Myocyte (in vitro differentiated cells): ENCODE results near the gene RTL3. TPM values are rescaled to one million over a fixed set of nuclear protein-coding genes. Genes with fewer than 3 reads are reported as not detected.
"Not testable (repeated sequence)": the region's sequence is repeated elsewhere in the genome, so short reads cannot be mapped to it uniquely, and the experiment has no call there.

ENCODE experiments used
- DNase-seq: peaks from one replicate; pipeline ENCODE4 v3.0.0-alpha.2; 2012; ENCODE audit warnings: low read depth
- polyA plus RNA-seq: library from polyadenylated mRNA; unstranded; fragments of >200 nt; gene quantifications from one replicate; pipeline ENCODE4 v1.2.1, GENCODE V29; 2012; ENCODE audit warnings: missing spikeins
- total RNA-seq: library from RNA; depleted of rRNA; stranded (reverse); fragments of >200 nt; gene quantifications from 2 replicates; pipeline ENCODE4 v1.2.3, GENCODE V29; 2014

RTL3 gene
- 0.40 and 1.3 TPM in 2 replicates for total RNA-seq
- polyA plus RNA-seq, result 0.14 TPM

DNA sequence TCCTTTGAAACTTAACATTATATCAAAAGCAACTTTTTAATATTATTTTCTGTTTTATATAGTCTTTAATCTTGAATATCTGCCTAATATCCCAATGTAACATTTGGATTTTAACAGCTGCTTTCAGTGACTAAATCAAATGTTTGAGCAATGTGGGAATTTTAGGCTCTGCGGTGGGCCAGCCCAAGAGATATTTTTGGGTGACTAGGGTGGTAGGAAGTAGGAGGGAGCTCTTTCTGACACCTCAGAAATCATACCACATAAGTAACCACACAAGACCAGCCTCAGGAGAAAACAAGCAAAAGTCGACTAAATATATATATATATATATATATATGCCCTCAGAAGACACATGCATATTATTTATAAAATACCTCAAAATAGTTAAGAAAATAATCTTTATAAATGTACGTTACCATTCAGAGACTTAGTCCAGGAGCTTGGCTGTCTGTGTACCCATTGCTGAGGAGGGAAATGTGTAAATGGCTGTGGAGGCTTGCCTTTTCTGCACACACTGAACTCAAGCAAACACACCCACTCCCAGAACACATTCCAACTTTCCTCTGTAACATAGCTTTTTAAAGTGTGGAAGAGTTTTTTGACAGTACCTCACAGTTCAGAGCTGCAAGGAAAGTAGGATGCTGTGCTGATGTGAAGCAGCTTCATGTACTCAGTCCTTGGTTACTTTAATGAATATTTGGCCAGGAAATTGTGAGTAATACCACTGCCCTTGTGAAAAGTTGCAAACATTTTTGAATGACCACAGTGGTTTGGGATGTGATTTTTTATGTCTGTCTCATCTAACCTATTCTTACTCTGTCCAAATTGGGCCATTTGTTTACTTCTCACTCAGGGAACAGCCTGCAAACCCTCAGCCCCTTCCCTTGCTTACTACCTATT is at the start of gene RTL3:
RTL3 (minus strand) TSS at position 484 of the 900 bp plus-strand sequence. CDS start 908 bp downstream, outside the sequence.
- DNase-seq, result peak; percentile 87

- peak; percentile 46 for DNase-seq
Observed at GRCh38 chrX:78708816-78709215, 49.7 kb upstream of the RTL3 start.

- peak; percentile 43 for DNase-seq
Observed at GRCh38 chrX:78708262-78708661, 49.1 kb upstream of the RTL3 start.

DNA sequence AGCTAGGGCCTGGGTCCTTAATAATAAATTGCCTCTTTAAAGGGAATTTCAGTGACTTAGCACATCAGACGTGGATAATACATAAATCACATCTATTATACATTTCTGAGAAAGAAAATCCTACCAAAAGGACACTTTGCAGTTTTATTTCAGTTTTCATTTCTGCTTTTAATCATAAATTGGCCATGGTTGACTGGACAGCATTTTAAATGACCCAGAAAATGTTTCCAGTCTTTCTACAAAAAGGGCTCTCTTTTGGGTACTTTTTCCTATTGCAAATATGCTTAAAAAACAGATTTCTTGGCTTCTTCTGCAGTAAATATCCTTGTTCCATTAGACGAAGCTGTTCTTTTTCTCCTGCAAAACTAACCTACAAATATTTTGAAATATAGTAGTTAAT is 46.9 kb upstream of the RTL3 start:
- DNase-seq, result no peak

GRCh38 chrX:78693536-78693935 is 34.4 kb upstream of the RTL3 start:
- no peak for DNase-seq

- DNase-seq, result no peak
Observed at GRCh38 chrX:78693012-78693411, 33.9 kb upstream of the RTL3 start.

GRCh38 chrX:78687586-78687985 is 28.5 kb upstream of the RTL3 start:
- no peak for DNase-seq

- no peak for DNase-seq
Observed at GRCh38 chrX:78673246-78673645, 14.1 kb upstream of the RTL3 start.

DNA sequence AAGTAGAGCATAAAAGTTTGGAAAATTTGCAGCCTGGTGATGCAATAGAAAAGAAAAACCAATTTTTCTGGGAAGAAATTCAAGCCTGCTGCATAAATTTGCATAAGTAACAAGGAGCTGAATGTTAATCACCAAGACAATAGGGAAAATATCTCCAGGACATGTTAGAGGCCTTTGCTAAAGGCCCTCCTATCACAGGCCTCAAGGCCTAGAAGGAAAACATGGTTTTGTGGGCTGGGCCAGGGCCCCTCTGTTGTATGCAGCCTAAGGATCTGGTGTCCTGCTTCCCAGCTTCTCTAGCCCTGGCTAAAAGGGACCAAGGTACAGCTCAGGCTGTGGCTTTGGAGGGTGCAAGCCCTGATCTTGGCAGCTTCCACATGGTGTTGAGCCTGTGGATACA is 6.2 kb upstream of the RTL3 start:
- no peak for DNase-seq

DNA sequence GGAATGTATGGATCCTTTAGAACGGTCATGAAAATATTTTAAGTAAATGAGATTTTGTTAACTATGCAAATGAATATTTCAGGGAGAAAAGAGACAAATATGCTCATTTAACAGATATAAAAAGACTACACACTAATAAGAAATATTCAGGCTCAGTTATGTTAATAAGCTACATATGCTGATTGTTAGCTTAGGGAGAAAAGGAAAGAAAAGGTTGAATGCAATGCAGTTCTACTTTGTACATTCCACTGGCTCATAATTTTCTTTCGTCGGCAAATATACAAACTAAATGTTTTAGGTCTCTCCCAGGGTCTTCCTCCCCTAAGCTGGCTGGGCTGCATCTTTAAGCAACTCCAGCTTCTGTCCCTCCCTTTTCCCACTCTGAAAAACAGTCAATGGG is 2.7 kb upstream of the RTL3 start:
- DNase-seq, result no peak

- peak; percentile 82 for DNase-seq
Observed at GRCh38 chrX:78659955-78660354, 827 bp upstream of the RTL3 start.

- no peak for DNase-seq
Observed at GRCh38 chrX:78658414-78658813, 714 bp downstream of the RTL3 start.

- no peak for DNase-seq
Observed at GRCh38 chrX:78655642-78656041, 3.5 kb downstream of the RTL3 start.

DNA sequence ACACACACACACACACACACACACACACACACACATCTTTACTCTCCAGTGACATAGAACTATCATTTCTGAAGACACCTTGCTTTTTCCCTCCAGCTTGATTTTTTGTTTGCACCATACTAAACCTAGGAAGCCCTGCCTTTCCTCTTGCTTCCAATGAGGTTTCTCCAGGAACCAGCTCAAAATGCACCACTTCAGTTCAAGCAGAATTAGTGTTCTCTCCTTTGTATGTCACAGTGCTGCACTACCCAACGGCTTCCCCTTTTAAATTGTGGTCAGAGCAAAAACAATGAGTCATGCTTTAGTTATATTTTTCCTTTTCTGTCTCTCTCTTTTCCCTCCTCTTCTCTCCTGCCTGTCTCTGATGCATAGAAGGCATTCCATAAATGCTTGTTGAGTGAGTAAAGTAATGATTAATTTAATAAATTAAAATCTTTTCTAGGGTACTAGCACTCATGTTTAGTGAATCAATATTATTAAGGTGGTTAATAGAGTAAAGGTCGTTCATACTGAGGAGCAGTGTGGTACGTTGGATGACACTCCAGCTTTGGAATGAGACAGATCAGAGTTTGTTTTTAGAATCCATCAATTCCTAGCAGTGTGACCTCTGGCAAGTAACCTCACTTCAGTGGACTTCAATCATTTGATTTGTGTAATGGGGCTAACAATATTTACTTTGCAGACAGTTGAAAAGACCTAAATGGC is 5.9 kb downstream of the RTL3 start:
- DNase-seq, result peak; percentile 63

GRCh38 chrX:78650906-78651437 is 8.2 kb downstream of the RTL3 start:
- DNase-seq, result no peak

DNA sequence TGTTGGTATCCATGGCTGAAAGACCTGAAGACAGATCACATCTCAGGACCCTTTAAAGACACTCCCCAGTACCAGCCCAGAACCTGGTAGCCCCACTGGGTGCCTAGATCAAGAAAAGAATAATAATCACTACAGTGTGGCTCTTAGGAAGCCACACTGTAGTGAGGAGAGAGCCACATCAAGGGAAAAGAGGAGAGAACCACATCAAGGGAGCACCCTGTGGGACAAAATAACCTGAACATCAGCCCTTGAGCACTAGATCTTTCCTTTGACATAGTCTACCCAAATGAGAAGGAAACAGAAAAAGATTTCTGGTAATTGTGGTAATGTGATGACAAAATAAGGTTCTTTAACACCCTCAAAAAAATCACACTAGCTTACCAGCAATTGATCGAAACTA is 15.3 kb downstream of the RTL3 start:
- no peak for DNase-seq

DNA sequence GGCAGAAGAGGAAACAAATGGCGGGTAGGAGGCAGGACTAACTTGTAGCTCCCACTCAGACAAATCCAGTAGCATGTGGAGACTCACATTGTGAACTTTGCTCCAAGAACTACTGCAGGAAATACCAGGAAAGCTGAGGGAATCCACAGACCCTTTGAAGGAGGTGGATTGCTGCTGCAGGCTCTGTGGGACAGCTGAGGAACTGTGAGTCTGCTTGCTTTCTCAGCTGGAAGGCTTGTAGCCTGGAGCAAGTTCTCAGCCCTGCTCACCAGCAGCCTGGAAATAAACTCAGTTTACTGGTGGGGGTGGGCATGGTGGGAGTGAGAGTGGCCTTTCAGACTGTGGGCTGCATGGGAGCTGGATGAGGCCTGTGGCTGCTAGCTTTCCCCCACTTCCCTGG is 16.0 kb downstream of the RTL3 start:
- DNase-seq, result no peak

GRCh38 chrX:78636096-78636495 is 23.0 kb downstream of the RTL3 start:
- not testable (repeated sequence) for DNase-seq

DNA sequence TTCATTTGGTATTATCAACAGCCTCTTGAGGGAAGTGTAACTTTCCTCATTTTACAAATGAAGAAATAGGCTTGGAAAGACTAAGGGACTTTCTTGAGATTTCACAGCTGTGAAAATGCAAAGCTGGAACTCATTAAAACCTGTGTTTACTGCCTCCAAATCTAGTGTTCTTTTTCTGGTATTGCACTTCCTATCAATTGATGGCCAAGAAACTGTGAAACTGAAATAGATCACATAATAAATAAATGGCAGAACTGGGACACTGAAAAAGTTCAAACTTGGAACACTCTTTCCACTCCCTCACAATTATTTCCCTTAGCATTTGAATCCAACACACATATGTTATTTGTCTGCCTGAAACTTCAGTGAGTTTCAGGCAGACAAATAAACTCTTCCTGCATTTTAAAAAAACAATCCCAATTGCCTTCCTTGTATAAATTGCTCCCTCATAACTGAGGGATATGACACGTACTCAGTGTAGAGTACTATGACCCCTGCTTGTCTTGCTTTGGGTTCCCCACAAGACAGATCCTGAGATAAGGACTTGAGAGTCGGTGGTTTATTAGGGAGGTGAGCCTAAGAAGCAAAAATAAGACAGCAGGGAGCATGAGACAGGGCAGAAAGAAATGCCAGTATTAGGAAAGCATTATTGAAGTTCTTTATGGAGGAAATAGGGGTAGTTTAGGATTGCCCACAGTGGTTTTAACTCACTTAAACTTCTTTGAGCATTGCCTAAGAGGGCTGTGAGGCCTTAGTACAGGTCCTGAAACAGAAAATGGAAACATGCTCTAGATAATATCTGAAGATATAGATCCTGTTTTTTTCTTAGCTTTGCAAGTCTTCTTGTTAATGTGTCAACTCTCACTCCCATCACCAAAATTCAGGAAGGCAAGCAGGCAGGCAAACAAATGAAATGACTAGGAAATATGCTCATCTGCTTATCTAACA is 33.9 kb downstream of the RTL3 start:
- DNase-seq, result no peak

DNA sequence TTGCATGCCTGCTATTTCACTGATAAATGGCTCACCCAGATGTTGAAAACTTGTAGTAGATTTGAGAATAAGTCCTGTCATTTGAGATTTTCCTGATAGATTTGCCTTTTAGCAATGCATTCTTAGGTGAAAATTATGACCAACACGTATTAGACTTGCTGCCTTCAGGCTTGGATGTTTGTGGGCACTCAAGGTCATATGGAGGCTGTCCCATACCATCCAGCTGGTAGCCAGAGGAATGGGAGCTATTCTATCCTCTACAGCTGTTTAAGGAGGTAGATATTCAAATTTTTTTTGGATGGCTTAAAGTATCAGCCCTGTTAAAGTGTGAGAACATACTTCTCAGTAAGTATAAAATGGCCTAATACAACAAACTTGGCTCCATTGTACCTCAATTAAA is 34.7 kb downstream of the RTL3 start:
- peak; percentile 13 for DNase-seq

- DNase-seq, result no peak
Observed at GRCh38 chrX:78622831-78623230, 36.3 kb downstream of the RTL3 start.
